Right cardiac atrium (tissue), 5 donors: Measurements from ENCODE around the gene UNC13B. TPM values are rescaled to one million over a fixed set of nuclear protein-coding genes. Genes with fewer than 3 reads are reported as not detected.
"Not testable (repeated sequence)": the region's sequence is repeated elsewhere in the genome, so short reads cannot be mapped to it uniquely, and the experiment has no call there.

ENCODE experiments used
- ATAC-seq, 2 donors: fragments of 200-7000 bp; cut with Tn5 transposase; one replicate each; pipeline versions ENCODE4 v1.8.0 to v1.9.1; 2020; ENCODE audit warnings: moderate library complexity in 2 of 2, mild to moderate bottlenecking in 1 of 2
- DNase-seq, 3 donors: peaks; one replicate each; pipeline ENCODE4 v3.0.0-alpha.2; 2020
- H3K27ac ChIP-seq: one replicate; pipeline ENCODE4 v1.5.1; 2013; ENCODE audit warnings: mild to moderate bottlenecking, low read length, control low read depth, moderate library complexity
- H3K27me3 ChIP-seq: one replicate; pipeline ENCODE4 v1.6.1; 2013; ENCODE audit not compliant: control insufficient read depth, insufficient read depth
- H3K4me1 ChIP-seq: one replicate; pipeline ENCODE4 v1.6.1; 2013; ENCODE audit warnings: low read length; ENCODE audit not compliant: control insufficient read depth, insufficient read depth
- H3K4me3 ChIP-seq: one replicate; pipeline ENCODE4 v1.5.1; 2013; ENCODE audit warnings: low read length, control low read depth
- H3K9me3 ChIP-seq: one replicate; pipeline ENCODE4 v1.6.1; 2013; ENCODE audit warnings: low read length; ENCODE audit not compliant: control insufficient read depth
- WGBS: extraction: QIAGEN DNeasy Blood & Tissue Kit; methylation state at CpG from one replicate; pipeline ENCODE4 v1.1.7; 2013; 5-methylcytosine and 5-hydroxymethylcytosine counted together
- intact Hi-C, 4 donors: fragments of 100-400 bp; cut with DNase I; formaldehyde crosslinking; loops; one replicate each; pipeline versions ENCODE4 v1.11.0 to v1.14.0; 2022 to 2023
- polyA plus RNA-seq: library from polyadenylated mRNA; stranded (reverse); fragments of 200-250 nt; gene quantifications from one replicate; pipeline ENCODE4 v1.2.3, GENCODE V29; 2013
- total RNA-seq, 4 donors: library from RNA; stranded (reverse); fragmentation: NEBNext Ultra II Directional; extraction: Animal tissue kit (Norgen Biotek cat#: 25700); gene quantifications; one replicate each; pipeline ENCODE4 v1.2.1, GENCODE V29; 2021
- donor health status: healthy with polysubstance abuse.
- donor health status: DM: no; HTN: yes; CAD: no.
- donor health status: DM: no; HTN: no; CAD: no.
- donor health status: DM: no; HTN: yes; CAD: no; lungs with severe emphysema.
- donor health status: DM: yes; HTN: yes; CAD: no.

Gene UNC13B
- total and polyA plus RNA-seq, 5 donors = 8.8 to 23.4 (median 21.0) TPM

DNA sequence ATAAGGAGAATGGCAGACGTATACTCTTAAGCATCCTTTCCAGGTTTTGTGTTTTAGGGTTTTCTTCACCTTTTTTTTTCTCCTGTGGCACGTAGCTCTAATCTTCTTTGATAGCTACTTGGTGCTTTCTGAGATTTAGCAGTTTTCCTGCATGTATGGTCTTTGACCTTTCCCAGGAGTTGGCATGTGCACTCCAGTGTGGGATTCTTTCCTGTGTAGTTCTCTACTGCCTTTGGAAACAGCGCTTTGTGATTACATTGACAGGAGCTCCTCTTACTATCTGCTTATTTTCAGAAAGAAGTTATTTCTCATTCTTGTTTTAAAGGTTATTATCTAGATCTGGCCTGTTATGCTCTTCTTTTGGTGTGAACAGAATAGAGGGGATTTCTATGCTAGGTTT lies 65.5 kb downstream of the UNC13B start:
- no peak for ATAC-seq

DNA sequence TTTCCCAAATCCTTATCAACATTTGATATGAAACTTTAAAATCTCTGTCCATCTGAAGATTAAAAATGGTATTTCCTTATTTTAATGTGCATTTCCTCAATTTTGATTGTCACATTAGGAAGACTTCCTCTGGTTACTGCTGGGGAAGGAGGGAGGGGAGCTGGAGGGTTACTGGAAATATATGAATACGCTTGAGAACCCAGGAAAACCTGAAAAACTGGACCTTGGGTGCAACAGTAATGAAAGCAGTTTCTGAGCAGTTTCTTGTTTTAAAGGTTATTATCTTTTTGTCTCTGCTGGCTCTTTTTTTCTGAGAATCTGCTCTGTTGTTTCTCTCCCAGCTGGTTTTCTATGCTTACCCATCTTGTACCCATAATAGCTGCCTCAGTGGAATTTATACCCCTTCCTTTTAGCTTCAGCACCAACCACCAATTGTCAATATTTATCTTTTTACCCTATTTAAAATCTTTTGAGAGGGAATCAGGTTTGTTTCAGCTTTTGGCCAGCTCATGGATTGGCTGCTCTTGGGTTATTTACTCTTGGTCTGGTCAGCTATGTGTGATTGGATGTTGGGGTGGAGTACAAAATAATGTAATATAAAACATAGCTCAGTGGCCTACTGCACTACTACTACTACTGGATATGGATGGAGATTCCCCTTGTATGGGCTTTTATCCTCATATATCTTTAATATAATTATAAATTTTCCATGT lies 67.4 kb downstream of the UNC13B start:
- DNase-seq (no peak), ATAC-seq (no peak)
- H3K27me3 ChIP-seq = no peaks in the 10 kb centered on the region
- H3K4me3 ChIP-seq = no peak overlapping the region
- intact Hi-C loops = no loop called here
- no peaks in the 10 kb centered on the region for H3K4me1 ChIP-seq
- no peaks in the 10 kb centered on the region for H3K9me3 ChIP-seq
- H3K27ac ChIP-seq = no peak overlapping the region
- WGBS = 77% methylated on average over 1 of the region's 1 CpG

More for the DNA sequence above, 65.5 kb downstream of the UNC13B start:
- Histone ChIP-seq H3K27ac (no peak overlapping the region), H3K9me3 (no peaks in the 10 kb centered on the region), H3K4me1 (no peaks in the 10 kb centered on the region), H3K27me3 (no peaks in the 10 kb centered on the region), H3K4me3 (no peak overlapping the region)
- intact Hi-C loops = no loop called here
- no peak for DNase-seq
- WGBS = 42% methylated on average over 3 of the region's 3 CpGs

DNA sequence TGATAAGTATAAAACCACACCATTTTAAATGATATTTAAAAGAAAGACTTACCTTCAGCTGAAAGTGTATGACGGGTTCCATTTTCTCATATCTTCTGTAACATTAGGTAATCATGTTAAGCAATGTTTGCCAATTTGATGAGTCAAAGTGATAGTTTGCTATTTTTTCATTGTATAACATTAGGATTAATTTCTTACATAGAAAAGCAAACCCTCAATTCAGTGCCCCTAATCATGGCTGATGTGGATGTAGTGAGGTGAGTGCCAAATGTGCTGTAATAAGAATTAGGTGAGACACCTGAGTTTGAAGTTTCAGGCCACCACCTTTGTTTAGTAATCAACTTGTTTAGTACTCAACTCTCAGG lies 68.0 kb downstream of the UNC13B start:
- 93% methylated on average over 1 of the region's 1 CpG for WGBS
- no peaks in the 10 kb centered on the region for H3K9me3 ChIP-seq
- H3K27ac ChIP-seq = no peak overlapping the region
- no peaks in the 10 kb centered on the region for H3K4me1 ChIP-seq
- no peaks in the 10 kb centered on the region for H3K27me3 ChIP-seq
- DNase-seq (no peak), ATAC-seq (no peak)
- no peak overlapping the region for H3K4me3 ChIP-seq
- intact Hi-C loops = no loop called here

DNA sequence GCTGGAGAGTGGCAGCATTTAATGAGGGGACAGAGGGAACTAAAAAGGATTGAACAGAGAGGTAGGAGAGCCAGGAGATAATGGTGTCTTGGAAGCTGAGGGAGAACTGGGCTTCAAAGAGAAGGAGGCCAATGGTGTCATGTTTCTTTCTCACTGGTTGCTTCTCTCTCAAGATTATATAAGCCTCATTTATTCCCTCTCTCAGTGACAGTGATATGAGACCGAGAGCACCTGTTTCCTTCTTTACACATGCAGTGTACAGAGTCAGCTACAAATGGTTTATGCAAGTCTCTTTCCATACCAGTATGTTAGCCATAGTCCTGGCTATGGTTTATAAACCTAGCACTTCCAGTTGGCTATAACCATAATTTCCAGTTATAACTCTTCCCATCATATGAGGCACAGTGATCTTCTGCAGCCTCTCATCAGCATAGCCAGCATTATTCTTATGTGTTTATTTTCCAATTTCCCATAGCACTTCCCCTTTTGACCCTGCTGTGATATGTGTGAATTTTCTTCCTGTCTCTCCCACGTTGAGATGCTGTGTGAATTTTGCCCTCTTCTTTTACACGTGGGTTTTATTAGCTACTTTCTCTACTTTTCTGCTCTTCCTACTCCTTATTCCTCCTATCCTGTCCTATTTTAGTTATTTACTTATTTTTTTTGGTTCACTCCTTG lies 71.2 kb downstream of the UNC13B start:
- H3K4me1 ChIP-seq = no peaks in the 10 kb centered on the region
- H3K4me3 ChIP-seq = no peak overlapping the region
- no peaks in the 10 kb centered on the region for H3K27me3 ChIP-seq
- 41% methylated on average over 3 of the region's 3 CpGs for WGBS
- H3K27ac ChIP-seq = no peak overlapping the region
- DNase-seq (no peak), ATAC-seq (no peak)
- no peaks in the 10 kb centered on the region for H3K9me3 ChIP-seq
- intact Hi-C loops = no loop called here

DNA sequence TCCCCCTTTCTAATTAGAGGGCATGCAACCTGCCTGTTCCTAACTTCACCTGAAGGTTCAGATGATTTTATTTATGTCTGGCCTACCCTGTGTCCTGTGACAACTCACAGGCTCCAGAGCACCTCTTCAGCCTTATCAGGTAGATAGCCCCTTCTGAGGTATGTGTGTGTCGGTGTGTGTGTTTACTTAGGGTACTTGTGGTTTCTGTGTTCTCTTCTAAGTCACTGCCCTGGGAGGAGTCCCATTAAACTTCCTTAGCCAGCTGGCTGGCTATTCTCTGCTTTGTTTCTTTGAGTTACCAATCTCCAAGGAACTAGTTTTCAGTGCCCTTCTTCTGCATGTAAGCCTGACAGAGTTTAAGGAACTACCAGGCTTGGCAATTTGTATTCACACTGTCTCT lies 74.9 kb downstream of the UNC13B start:
- ATAC-seq (peak in 1 of 2 donors; percentile 23), DNase-seq (no peak)
- intact Hi-C loops = no loop called here
- Histone ChIP-seq H3K4me1 (no peaks in the 10 kb centered on the region), H3K9me3 (no peaks in the 10 kb centered on the region), H3K27me3 (no peaks in the 10 kb centered on the region), H3K4me3 (no peak overlapping the region), H3K27ac (no peak overlapping the region)
- WGBS = 50% methylated on average over 1 of the region's 1 CpG

DNA sequence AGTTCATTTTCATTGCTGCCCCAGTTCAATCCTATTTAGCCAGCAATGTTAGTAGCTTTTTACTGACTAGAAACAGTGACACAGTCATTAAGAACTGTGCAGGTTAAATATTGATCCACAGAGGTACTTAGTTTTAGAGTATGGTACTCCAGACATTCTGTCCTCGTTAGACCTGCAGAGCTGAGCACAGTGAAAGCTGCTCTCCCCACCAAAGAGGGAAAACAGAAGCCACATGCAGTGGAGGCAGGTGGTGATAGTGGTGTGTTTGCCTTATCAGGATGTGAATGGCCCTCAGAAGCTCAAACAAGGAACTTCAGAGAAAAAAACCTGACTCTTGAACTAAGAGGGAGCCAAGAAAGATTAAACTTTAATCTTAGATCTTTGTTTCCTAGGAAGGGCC lies 75.5 kb downstream of the UNC13B start:
- ATAC-seq (no peak), DNase-seq (no peak)
- H3K9me3 ChIP-seq = no peaks in the 10 kb centered on the region
- 59% methylated on average over 1 of the region's 1 CpG for WGBS
- H3K4me1 ChIP-seq = no peaks in the 10 kb centered on the region
- no peak overlapping the region for H3K27ac ChIP-seq
- intact Hi-C loops = no loop called here
- no peaks in the 10 kb centered on the region for H3K27me3 ChIP-seq
- H3K4me3 ChIP-seq = no peak overlapping the region

DNA sequence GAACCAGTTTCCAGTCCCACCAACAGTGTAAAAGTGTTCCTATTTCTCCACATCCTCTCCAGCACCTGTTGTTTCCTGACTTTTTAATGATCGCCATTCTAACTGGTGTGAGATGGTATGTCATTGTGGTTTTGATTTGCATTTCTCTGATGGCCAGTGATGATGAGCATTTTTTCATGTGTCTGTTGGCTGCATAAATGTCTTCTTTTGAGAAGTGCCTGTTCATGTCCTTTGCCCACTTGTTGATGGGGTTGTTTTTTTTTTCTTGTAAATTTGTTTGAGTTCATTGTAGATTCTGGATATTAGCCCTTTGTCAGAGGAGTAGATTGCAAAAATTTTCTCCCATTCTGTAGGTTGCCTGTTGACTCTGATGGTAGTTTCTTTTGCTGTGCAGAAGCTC lies 84.1 kb downstream of the UNC13B start:
- H3K27ac ChIP-seq, H3K4me3 ChIP-seq, H3K4me1 ChIP-seq, intact Hi-C loops, DNase-seq, ATAC-seq, H3K9me3 ChIP-seq, H3K27me3 ChIP-seq: not testable (repeated sequence)
- WGBS = no CpG with 5 or more reads among the region's 1 CpG

DNA sequence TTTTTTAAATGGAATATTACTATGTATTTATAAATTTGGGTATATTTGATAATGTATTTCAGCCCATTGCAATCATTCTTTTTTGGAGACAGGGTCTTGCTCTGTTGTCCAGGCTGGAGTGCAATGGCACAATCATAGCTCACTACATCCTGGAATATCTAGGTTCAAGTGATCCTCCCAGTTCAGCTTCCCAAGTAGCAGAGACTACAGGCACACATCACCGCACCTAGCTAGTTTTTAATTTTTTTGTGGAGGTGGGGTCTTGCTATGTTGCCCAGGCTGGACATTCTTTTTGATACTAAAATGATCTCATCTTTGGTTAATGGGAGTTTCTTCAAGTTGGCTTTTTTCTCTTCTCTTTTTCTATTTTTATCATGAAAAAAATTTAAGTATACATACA lies 91.3 kb downstream of the UNC13B start:
- no peaks in the 10 kb centered on the region for H3K4me1 ChIP-seq
- H3K27me3 ChIP-seq = no peaks in the 10 kb centered on the region
- no peak for DNase-seq
- H3K27ac ChIP-seq = no peak overlapping the region
- intact Hi-C loops = no loop called here
- H3K9me3 ChIP-seq = no peaks in the 10 kb centered on the region
- H3K4me3 ChIP-seq = no peak overlapping the region
- WGBS = 98% methylated on average over 1 of the region's 1 CpG
- no peak for ATAC-seq

DNA sequence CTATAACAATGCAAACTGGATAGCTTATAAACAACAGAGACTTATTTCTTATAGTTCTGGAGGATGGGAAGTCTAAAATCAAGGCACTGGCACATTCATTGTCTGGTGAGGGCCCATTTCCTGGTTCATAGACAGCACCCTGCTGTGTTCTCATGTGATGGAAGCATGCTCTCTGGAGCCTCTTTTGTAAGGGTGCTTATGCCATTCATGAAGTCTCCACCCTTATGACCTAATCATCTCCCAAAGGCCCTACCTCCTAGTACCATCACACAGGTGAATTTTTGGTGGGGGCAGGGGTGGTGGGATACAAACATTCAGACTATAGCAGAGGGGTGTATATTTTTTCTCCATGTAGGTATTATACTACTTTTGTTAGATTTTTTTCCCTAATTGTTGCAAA lies 92.4 kb downstream of the UNC13B start:
- no peak for DNase-seq
- Histone ChIP-seq H3K27ac (no peak overlapping the region), H3K27me3 (no peaks in the 10 kb centered on the region), H3K4me3 (no peak overlapping the region), H3K9me3 (no peaks in the 10 kb centered on the region), H3K4me1 (no peaks in the 10 kb centered on the region)
- no peak for ATAC-seq
- intact Hi-C loops = no loop called here

DNA sequence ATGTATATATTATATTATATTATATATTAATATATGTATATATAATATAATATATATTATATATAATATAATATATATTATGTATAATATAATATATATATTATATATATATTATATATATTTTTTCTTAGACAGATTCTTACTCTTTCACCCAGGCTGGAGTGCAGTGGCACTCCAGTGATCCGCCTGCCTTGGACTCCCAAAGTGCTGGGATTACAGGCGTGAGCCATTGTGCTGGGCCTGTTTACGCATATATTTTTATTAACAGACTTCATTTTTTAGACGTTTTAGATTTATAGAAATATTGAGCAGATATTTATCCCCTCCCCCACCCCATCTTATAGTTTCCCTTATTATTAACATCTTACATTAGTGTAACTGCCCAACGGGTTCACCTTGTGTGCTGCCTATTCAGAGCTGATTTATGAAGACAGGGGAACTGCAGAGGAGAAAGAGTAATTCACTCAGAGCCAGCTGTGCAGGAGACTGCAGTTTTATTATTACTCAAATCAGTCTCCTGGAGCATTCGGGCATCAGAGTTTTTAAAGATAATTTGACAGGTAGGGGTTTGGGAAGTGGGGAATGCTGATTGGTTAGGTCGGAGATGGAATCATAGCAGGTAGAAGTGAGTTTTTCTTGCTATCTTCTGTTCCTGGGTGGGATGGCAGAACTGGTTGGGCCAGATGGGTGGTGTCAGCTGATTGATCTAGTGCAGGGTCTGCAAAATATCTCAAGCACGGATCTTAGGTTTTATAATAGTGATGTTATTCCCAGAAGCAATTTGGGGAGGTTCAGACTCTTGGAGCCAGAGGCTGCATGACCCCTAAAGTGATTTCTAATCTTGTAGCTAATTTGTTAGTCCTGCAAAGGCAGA lies 93.4 kb downstream of the UNC13B start:
- WGBS = 84% methylated on average over 8 of the region's 8 CpGs
- intact Hi-C loops = loop anchor here in 1 of 4 donors (5.0 kb wide), 1 partner anchor 138 kb away; the partner anchor contains the start of gene ATOSB
- ATAC-seq (no peak), DNase-seq (no peak)
- no peak overlapping the region for H3K4me3 ChIP-seq
- H3K4me1 ChIP-seq = no peaks in the 10 kb centered on the region
- no peak overlapping the region for H3K27ac ChIP-seq
- H3K9me3 ChIP-seq = no peaks in the 10 kb centered on the region
- H3K27me3 ChIP-seq = no peaks in the 10 kb centered on the region
